Fibroblast of lung (primary cell): ENCODE data around the gene ADGRE3.

Experiments
- CTCF ChIP-seq, 2 donors: IDR thresholded peaks in 1 of 2; conservative IDR thresholded peaks in 1 of 2; 1 replicate in 1 of 2; 2 replicates in 1 of 2; pipeline ENCODE4 v1.5.1; 2011 to 2012; ENCODE audit warnings: low read length in 2 of 2, control low read depth in 1 of 2, inconsistent platforms in 1 of 2, low read depth in 1 of 2, mild to moderate bottlenecking in 1 of 2
- EZH2 ChIP-seq: IDR thresholded peaks from 2 replicates; pipeline ENCODE4 v1.5.1; 2012; ENCODE audit warnings: low read length, control low read depth, mild to moderate bottlenecking; ENCODE audit errors: missing control alignments

DNA sequence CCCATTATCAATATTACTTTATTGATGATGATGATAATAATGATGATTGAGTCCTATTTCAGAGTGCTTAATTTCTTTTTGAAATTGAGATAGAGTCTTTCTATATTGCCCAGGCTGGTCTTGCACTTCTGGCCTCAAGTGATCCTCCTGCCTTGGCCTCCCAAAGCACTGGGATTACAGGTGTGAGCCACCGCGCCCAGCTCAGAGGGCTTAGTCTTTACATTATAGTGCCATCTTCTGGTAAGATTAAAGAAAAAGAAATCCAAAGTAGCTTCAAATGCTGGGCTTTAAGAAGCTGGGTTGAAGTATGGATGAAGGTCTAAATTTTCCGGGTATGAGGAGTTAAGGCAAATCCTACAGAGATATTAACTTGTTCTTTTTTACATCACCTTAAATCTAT, 11.8 kb upstream of the ADGRE3 start:
- peak; percentile 22 for TF ChIP-seq CTCF (conservative IDR thresholded peaks at IDR 0.05 in 1 of 2, IDR thresholded peaks at IDR 0.05 in 1 of 2; ENCODE audit: low read depth in 1 of 2, low read length in 2 of 2)
- TF ChIP-seq EZH2, result no peak
